SHP77 (cell line): ENCODE data around the gene UBE2E1.
A peak's percentile ranks its signal among the peaks of the same experiment; 100 is the strongest.

Source experiments
- DNase-seq, 2 experiments: peaks; one replicate each; lab custom pipeline; 2025; lab: John Stamatoyannopoulos, UW

Gene UBE2E1

DNA sequence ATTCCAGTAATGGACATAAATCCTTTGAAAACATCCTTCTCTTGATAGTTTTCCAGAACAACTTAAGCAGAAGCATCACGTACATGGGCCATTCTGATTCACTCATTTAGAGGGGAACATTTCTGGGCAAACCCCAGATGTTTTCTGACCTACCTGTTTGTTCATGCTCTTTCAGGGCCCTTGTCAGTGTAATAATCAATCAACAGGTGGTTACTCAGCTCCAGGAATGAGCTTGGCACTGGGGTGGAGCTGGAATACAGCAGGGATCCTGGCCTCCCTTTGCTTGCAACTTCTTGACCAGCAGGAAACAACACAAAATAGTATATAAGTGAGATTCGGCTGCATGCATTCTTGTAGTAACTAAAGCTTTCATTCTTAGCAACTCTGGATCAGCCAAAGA is 9.2 kb upstream of the UBE2E1 start:
- no peak for DNase-seq

DNA sequence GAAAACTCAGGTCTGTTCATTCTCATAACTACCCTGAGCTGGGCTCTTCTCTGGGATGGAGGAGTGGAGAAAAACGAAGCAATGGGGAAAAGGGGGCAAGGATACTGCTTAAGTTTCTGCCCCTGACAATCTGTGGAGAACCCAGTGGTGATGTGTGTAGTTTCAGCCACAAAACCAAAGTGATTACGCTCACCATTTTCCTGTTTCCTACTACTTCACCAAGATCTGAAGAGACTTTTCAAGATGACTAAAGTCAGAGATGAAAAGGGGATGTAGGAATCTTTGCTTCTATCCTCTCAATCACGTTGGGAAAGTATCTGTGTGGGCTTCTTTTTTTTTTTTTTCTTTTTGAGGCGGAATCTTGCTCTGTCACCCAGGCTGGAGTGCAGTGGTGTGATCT is 8.3 kb upstream of the UBE2E1 start:
- no peak for DNase-seq

DNA sequence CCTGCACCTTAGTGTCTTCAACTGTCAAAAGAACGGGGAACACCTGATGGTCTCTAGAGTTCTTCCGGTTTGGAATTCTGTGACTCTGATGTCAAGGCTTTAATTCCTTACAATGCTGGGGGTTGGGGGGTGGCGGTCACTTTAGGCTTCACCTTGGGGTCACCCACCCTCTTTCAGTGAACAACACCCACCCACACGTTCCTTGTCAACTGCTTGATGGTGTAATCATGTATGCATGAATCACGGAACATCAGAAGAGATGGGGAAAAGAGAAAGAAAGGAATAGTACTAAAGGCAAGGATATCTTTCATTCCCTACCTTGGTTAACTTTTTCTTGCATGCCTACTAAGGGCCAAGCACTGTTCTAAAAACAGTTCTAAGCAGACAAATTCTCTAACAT is 7.3 kb upstream of the UBE2E1 start:
- no peak for DNase-seq

DNA sequence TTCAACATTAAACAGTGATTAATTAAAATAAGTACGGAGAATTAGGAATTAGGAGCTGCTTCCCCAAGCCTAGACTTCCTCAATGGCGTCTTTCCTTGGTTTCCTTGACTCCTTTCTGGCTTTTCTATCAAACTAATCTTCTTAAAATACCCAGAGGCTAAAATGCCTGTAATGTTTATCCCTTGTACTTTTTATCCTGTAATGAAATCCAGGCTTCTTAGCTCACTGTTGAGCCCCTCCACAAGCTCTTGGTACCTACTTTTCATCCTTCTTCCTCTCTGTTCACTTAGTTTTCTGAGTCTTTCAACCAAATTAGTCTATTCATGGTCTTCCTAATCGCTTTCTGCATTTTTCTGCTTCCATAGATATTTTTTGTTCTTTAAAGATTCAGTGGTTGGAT is 6.9 kb upstream of the UBE2E1 start:
- no peak for DNase-seq

DNA sequence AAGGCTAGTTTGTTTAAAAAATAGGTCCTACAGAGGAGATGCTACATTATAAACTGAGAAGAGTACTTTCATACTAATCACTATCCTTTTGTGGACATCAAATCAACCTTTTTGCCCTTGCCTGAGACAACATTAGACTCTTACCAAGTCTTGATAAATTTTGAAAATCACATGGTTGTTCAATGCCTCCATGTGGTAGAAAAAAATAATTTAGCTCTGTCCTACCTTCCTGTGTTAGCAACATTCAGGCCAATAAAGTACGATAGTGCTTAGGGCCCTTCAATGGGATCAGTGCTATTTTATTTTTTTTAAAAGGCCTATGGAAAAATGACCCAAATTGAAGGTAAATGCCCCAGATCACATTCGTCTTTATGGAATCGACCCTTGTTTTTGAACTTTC is 5.0 kb upstream of the UBE2E1 start:
- no peak for DNase-seq

DNA sequence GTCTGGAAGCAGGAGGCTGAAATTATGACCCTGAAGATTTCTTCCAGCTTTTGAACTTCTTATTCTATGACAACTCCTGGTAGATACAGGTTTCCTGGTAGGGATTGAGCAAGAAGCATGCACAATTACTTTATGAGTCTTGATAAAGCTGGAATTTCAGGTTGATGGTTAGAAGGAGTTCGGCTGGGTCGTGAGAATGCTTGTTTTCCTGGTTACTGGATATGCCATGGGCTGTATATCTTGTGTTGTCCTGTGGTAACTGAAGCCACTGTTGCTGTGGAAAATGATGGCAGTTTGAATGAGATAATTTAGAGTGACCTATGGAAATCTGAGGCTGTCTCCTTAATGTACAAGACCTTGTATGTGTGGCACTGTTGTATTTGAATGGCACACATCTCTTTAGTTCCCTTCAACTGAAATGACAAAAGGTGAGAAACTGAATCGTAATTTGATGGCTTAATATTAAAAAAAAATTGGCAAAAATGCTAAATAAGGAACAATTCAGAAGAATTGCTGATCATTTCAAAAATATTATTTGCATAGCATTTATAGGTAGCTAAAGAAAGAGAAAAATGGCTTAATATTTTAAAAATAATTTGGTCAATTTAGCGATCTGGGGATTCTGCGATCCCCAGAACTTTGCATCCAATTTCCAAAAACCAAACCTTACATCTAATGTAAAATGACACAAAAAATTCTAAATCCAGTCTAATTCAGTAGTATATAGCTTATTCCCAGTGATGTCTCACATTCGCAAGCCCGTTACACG is 1.1 kb upstream of the UBE2E1 start:
- DNase-seq = no peak

DNA sequence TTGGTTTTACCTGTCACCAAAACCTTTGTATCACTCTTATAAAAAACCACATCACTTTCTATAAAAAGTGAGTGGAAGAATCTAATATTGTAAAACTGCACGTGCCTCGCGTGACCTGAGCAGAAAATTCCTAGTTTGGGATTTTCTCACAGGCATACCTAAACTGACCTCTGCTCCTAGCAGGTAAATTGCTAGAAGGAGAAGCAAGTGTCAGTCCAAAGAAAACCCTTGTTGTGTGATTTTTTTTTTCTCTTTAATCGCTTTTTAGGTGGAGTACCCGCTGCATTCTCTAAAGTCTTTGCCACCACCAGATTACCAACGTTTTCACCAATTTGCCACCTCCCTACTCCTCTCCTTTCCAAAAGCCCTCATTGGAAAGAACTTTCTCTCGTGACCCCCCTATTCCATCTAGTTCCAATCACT is 534 bp upstream of the UBE2E1 start:
- DNase-seq = no peak

DNA sequence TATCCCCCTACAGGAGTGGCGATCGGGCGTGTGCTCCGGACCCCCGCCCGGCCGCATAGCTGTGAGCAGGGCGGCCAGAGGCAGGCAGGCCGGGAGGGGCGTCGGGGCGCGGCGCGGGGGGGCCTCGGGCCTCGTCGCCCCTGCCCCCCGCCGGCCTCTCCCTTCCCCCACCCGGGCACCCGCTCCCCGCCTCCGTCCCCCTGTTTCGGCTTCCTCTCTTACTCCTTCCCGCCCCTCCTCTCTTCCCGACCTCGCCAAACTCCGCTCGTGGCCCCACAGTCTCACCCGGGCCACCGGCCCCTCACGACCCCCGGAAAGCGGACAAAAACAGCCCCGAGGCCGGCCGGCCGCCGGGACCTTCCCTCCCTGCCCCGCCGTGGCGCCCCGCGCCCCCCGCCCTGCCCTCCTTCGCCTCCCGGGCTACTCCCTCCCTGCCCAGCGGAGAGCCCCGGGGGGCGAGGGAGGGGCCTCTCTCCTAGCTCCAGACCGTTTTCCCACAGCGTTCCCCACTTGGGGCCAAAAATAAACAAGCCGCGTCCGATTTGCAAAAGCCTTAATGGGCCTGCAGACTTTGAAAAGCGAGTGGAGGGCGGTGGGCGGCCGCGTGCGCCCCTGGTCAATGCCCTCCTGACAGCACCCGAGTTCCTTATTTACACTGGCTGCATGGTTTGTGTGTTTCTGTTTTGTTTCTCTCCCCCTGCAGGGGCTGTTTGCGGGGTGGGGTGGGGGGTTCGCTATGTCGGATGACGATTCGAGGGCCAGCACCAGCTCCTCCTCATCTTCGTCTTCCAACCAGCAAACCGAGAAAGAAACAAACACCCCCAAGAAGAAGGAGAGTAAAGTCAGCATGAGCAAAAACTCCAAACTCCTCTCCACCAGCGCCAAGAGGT is 1.0 kb downstream of the UBE2E1 start:
- DNase-seq = no peak

DNA sequence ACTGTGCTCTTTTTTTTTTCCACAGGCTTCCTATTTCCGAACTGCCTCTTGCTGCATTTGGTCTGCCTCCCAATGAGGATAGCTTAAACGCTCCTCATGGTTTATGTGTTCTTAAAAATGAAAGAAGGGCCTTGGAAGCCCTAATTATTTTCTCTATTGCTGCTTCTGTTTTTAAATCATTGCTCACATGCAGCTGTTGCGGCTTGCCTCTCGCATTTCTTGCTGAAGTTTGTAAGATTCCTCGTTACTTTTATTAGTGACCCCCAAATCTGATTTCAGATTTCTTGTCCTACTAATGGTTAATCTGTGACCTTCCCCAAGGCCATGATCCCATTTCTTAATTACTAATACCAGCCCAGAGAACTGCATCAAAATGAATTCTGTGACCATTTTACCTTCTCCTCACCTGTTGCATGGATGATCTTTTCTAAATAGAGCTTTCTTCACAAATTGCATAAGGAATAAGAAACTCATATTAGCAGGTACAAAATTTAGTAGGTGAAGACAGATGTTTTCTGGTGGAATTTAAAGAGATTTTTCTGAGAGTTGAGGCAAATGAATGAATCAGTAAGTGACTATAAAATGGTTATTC is 1.8 kb downstream of the UBE2E1 start:
- DNase-seq = no peak

DNA sequence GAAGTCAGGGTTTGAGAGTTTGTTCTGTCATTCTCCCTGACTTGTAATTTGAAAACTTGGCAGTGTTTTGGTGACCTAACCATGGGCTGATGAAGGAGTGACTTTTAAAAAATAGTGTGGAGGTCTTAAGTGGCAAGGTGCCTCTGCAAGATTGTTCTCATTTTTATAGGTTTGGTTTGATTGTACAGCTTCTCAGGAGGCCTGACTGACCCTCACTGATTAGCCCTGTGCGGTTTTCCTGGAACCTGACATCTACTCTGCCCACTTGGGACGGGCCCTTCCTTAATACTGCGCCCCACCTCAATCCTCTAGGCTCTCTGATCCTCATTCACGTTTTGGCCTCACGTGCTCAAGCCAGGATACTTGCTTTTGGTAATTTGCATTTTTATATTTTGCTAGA is 2.8 kb downstream of the UBE2E1 start:
- DNase-seq = no peak

DNA sequence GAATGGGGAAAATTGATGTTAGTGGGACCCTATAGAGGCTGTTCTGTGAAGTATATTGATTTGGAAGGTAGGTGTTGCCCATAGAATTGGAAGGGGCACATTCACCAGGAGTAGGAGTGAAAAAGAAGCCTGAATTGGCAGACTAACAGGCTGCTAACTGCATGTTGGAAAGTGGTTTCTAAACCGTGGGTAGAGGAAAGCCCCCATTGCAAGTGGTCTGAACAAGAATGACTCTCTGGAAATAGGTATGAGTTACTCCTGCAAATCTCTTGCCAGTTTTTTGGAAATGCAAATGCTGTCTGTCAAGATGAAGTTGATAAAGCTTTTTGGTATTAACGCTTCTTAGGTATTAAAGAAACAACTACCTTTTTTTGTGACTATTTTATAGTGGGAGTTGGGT is 3.5 kb downstream of the UBE2E1 start:
- no peak for DNase-seq

DNA sequence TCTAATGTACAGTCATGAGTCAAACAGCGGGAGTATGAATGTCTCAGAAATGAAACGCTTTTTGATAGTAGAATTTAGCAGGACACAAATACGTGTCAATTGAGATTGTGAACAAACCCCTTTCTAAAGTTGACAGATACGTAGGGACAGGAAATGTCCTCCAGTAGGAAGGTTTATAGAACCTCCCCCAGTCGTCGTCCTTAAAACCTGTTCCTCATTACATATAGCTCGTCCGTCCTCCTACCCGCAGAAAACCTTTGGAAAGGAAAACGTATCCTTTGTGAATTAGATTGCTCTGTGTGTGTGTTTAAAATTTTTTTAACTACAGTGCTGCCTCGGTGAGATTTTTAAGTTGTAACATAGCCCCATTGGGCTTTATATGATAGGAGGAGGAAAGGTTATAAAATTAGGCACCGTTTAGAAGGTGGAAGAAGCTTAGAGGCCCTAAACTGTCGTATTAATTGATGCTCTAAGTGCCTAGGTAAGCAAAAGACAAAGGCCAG is 4.1 kb downstream of the UBE2E1 start:
- no peak for DNase-seq

DNA sequence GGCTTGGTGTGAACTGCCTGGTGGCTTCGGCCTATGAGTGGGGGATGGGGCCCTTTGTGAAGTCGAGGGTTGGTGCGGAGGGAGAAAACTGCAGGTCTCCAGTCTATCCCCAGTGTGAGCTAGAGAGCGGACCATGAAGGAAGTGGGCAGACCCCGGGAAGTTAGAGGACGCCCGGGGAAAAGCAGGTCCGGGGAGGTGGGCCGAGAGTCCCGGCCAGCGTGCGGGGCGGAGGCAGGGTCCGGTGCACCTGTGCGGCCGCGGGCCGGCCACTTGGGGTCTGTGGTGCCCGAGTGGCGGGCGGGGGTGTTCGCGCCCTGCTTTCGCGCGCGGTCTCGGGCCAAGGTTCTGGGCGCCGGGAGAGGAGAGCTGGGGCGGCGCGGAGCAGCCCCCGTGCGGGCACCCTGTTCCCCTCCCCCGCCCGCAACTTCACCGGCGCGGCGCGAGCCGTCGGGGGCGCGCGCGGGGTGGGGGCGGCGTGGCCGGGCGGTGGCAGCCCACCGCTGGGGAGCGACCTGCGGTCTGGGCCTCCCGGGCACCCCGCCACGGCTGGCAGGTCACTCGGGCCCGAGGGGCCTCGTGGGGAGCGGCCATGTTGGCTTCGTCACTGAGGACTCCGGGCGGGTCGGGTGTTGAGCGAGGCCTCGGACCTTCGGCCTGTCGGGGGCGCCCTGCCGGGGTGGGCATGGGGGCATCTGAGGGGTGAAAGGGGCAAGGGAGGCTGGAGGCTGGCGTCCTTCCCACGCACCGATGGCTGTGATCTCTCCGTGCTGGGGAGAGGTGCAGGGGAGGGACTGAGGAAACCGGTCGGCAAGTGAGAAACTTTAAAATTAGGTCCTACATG is 4.8 kb downstream of the UBE2E1 start:
- peak in 1 of 2 experiments; percentile 64 for DNase-seq

DNA sequence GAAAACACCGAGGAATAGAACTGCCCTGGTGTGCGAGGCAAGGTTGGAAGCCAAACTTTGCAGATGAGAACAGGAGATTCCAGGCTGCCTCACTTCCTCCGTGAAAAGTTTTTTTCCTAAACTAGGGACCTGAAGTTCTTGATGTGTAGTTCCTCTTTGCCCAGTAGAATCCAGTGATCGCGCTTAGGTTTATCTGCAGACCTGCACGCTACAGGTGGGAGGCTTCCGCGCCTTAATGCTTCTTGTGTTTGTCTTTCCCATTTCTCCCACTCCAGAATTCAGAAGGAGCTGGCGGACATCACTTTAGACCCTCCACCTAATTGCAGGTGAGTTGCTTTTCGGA is 5.4 kb downstream of the UBE2E1 start:
- no peak for DNase-seq

DNA sequence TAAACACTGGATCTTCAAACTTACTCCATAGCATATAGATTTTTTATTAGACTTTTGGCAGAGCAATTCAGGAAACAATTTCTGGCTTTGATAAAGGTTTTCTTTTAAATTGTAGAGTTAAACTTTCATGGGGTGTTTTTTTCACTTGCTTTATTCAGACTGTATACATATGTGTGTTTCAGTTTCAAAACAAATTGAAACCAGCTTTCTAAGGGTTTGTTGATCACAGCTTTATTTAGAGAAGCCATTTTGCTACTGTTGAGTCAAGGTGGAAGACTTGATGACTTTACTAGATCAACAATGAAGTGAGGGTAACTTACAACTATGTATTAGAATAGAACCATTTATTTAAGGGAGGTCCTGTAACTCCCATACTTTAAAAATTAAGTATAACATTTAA is 6.2 kb downstream of the UBE2E1 start:
- DNase-seq = no peak

DNA sequence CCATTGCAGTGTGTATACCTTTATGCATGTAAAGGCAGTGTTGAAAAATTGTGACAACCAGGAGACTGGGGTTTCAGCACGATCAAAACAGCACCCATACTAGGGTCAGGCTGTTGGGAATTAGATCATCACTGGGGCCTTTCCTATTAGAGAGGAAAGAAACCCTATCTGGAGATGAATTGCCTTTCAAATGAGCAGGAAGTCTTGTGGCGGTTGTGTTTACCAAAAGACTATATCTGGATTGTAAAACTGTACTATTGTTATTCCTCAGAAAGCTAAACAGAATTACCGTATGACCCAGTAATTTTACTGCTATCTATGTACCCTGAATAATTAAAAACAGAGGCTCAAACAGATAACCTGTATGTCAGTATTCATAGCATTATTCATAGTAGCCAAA is 10.1 kb downstream of the UBE2E1 start:
- no peak for DNase-seq

DNA sequence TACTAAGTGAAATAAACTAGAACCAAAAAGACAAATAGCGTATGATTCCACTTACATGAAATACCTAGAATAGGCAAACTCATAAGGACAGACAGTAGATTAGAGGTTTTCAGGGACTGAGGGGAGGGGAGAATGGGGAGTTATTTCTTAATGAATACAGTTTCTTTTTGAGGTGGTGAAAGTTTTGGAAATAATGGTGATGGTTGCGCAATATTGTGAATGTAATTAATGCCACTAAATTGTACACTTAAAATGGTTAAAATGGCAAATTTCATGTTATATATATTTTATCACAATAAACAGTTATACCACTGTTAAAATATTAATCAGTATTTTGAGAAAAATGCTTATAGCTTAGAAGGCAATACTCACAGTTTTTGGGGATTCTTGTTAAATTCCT is 11.0 kb downstream of the UBE2E1 start:
- DNase-seq = no peak

DNA sequence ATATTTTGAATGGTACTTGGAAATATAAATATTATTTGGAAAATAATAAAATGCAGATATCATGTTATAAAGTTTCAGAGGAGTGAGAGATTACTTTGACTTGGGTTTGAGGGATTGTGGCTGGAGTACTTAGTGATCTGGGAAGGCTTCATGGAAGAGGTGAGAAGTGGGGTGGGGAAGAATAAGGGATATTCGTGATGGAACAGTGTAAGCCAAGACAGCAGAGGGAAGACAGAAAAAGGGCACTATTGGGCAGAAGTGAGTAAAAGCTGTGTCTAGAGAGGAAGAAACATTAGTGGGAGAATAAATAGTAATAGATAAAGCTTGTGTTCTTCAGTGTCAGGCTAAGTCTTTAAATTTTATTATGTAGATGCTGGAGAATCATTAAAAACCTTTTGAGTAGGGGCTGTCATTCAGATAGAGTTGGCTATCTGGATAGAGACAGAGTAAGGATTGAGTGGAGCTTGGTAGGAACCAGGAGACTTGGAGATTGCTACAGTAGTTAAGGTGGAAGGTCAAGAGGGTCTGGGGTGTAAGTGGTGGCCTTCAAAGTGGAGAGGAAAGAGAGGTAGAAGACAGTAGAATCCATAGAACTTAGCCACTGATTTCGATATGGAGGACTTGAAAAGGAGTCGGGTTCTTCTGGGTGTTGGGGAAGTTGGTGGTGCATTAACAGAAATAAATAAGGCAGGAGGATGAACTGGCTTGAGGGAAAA is 11.9 kb downstream of the UBE2E1 start:
- DNase-seq = no peak

DNA sequence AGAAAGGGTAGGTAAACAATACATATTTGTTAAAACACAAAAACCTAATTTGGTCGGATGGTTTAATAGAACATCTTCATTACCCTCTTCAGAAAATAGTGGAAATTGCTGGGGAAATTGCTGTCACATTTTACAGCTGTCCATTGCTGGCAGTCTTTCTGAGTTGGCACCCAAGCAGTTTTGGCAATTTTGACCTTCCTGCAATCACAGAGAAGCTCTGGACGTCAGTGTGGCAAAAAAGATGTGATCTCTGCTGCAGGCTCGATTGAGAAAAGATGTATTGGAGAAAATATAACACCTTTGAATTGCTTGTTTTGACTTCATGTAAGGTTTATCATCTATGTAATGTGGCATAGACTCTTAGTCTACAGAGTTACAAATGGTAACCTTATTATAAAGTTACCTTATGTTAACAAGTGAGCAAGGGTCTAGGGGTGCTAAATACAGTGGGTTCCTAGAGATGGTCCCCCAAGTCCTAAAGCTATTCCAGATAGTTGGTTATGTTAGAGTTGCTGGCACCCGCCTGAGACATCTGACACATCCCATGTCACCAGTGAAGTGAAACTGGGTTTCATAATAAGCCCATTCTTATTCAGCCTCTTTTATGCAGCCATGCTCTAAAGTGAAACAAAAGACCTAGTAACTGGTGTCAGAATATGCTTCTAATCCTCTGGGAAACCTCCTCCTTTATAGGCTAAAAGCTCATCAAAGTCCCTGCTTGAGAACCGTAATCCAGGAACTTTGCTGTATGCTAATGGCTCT is 14.0 kb downstream of the UBE2E1 start:
- DNase-seq = no peak

DNA sequence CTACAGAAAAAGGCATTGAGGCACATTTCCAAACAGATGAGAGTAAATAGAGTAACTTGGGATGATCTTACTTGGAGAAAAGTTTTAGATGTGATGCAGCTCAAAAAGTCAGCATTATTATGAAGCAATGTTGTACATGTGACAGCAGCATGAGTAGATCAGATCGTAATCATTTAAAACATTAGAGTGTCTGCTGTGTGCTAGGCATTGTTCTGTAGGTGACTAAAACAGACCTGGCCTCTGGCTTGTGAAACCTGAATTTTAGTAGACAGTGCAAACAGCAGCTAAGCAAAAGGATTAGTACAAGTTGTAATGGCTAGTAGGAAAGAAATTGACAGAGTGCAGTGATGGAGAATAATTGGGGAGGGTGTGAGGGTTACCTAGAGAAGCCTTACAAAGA is 15.1 kb downstream of the UBE2E1 start:
- DNase-seq = no peak

DNA sequence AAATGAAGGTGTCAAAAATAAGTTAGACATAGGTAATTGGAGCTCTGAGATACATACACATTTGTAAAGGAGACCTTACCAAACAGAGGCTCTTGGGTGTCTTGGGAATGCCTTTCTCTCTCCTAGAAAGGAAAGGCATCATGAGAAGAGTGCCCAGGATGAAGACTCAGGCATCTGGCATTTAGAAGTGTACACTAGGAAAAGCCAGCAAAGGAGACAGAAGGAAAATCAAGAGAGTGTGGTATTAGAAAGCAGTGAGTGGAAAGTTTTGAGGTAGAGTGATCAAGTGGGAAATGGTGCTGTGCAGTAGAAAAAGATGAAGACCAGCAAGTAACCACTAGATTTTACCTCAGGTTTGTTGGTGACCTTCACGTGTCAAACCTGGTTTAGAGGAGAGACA is 16.1 kb downstream of the UBE2E1 start:
- DNase-seq = no peak
